ENCODE data around the gene RAD51B.

DNA sequence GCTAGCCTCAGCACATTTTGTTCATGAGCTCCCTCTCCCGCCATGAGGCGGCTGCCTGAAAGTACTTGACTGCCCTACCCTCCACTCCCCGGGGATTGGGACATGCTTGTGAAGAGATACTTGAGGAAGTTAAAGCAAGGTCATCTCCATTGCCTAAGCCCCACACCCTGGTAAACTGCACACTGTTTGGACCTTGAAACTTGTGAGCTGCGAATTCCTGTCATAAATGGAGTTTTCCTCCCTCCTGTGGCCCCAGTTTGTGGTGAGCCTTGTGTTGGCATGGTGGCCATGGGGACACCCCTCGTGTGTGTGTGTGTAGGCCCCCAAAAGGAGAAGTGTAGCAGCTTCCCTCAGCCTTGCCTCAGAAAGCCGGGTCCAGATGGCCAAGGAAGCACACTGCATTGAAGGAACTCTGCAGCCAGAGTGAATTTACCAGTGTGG, 577.8 kb downstream of the RAD51B start:
- TF ChIP-seq ZNF232 (CRISPR knock-in tag; IDR thresholded peaks at IDR 0.05) (no peak), TCF7 (CRISPR knock-in tag; IDR thresholded peaks at IDR 0.05; ENCODE audit: low read depth) (no peak), NFYB (CRISPR knock-in tag; conservative IDR thresholded peaks at IDR 0.05; ENCODE audit: low read depth) (no peak), OVOL2 (CRISPR knock-in tag; IDR thresholded peaks at IDR 0.05; ENCODE audit: borderline replicate concordance) (no peak)
- TF ChIP-seq, protein P1, sequence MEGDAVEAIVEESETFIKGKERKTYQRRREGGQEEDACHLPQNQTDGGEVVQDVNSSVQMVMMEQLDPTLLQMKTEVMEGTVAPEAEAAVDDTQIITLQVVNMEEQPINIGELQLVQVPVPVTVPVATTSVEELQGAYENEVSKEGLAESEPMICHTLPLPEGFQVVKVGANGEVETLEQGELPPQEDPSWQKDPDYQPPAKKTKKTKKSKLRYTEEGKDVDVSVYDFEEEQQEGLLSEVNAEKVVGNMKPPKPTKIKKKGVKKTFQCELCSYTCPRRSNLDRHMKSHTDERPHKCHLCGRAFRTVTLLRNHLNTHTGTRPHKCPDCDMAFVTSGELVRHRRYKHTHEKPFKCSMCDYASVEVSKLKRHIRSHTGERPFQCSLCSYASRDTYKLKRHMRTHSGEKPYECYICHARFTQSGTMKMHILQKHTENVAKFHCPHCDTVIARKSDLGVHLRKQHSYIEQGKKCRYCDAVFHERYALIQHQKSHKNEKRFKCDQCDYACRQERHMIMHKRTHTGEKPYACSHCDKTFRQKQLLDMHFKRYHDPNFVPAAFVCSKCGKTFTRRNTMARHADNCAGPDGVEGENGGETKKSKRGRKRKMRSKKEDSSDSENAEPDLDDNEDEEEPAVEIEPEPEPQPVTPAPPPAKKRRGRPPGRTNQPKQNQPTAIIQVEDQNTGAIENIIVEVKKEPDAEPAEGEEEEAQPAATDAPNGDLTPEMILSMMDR (IDR thresholded peaks at IDR 0.05), result no peak
- TF ChIP-seq, protein P2, sequence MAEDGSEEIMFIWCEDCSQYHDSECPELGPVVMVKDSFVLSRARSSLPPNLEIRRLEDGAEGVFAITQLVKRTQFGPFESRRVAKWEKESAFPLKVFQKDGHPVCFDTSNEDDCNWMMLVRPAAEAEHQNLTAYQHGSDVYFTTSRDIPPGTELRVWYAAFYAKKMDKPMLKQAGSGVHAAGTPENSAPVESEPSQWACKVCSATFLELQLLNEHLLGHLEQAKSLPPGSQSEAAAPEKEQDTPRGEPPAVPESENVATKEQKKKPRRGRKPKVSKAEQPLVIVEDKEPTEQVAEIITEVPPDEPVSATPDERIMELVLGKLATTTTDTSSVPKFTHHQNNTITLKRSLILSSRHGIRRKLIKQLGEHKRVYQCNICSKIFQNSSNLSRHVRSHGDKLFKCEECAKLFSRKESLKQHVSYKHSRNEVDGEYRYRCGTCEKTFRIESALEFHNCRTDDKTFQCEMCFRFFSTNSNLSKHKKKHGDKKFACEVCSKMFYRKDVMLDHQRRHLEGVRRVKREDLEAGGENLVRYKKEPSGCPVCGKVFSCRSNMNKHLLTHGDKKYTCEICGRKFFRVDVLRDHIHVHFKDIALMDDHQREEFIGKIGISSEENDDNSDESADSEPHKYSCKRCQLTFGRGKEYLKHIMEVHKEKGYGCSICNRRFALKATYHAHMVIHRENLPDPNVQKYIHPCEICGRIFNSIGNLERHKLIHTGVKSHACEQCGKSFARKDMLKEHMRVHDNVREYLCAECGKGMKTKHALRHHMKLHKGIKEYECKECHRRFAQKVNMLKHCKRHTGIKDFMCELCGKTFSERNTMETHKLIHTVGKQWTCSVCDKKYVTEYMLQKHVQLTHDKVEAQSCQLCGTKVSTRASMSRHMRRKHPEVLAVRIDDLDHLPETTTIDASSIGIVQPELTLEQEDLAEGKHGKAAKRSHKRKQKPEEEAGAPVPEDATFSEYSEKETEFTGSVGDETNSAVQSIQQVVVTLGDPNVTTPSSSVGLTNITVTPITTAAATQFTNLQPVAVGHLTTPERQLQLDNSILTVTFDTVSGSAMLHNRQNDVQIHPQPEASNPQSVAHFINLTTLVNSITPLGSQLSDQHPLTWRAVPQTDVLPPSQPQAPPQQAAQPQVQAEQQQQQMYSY (CRISPR knock-in tag; IDR thresholded peaks at IDR 0.05), result no peak
- TF ChIP-seq, protein P3, sequence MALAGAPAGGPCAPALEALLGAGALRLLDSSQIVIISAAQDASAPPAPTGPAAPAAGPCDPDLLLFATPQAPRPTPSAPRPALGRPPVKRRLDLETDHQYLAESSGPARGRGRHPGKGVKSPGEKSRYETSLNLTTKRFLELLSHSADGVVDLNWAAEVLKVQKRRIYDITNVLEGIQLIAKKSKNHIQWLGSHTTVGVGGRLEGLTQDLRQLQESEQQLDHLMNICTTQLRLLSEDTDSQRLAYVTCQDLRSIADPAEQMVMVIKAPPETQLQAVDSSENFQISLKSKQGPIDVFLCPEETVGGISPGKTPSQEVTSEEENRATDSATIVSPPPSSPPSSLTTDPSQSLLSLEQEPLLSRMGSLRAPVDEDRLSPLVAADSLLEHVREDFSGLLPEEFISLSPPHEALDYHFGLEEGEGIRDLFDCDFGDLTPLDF (CRISPR knock-in tag; IDR thresholded peaks at IDR 0.05), result no peak
